T-helper 17 cell (primary cell): ENCODE measurements around the gene C19orf81. TPM values are rescaled to one million over a fixed set of nuclear protein-coding genes. Genes with fewer than 3 reads are reported as not detected.

ENCODE experiments used
- ATAC-seq: fragments of 150-1000 bp; cut with Tn5 transposase; 2 replicates; pipeline ENCODE4 v1.10.0; 2021; ENCODE audit warnings: mild to moderate bottlenecking, moderate library complexity
- DNase-seq, 3 donors: peaks; one replicate each; pipeline versions ENCODE4 v3.0.0 to v3.0.0-alpha.2; 2020 to 2021
- H3K9me3 ChIP-seq: one replicate; pipeline ENCODE4 v1.7.0; 2013; ENCODE audit warnings: low read length, mild to moderate bottlenecking; ENCODE audit not compliant: control insufficient read depth, poor library complexity, severe bottlenecking
- H3K27ac Mint-ChIP-seq: one replicate; pipeline ENCODE4 v1.8.0; 2022; ENCODE audit warnings: mild to moderate bottlenecking, moderate library complexity, mixed read lengths
- H3K27me3 Mint-ChIP-seq: one replicate; pipeline ENCODE4 v1.8.0; 2022; ENCODE audit warnings: mixed read lengths
- H3K36me3 Mint-ChIP-seq: one replicate; pipeline ENCODE4 v1.8.0; 2022; ENCODE audit warnings: low read depth, mixed read lengths
- H3K4me1 Mint-ChIP-seq: one replicate; pipeline ENCODE4 v1.8.0; 2022; ENCODE audit warnings: mild to moderate bottlenecking, mixed read lengths
- H3K4me3 Mint-ChIP-seq: one replicate; pipeline ENCODE4 v1.8.0; 2022; ENCODE audit warnings: mild to moderate bottlenecking, moderate library complexity, mixed read lengths
- total RNA-seq, 4 donors: library from RNA in 2 of 4; stranded (reverse) in 2 of 4; gene quantifications; one replicate each; pipeline ENCODE4 v1.2.3 and lab custom pipeline; 2022 to 2026

The C19orf81 gene
- total RNA-seq, 2 donors from 2014 or later, result not detected

- Mint-ChIP-seq H3K4me1 (peaks cover 9% of the 10 kb centered on the region), H3K36me3 (peaks cover 9% of the 10 kb centered on the region), H3K27me3 (peaks cover 26% of the 10 kb centered on the region), H3K4me3 (peak overlapping the region; percentile 62), H3K27ac (no peak overlapping the region)
- ATAC-seq, result no peak
- DNase-seq, result no peak
- H3K9me3 ChIP-seq, result no peaks in the 10 kb centered on the region
Measured at GRCh38 chr19:50638600-50638999, 10.6 kb upstream of the C19orf81 start.

- Mint-ChIP-seq H3K4me3 (peak within 1 kb of the TSS; percentile 62), H3K27me3 (peaks cover 26% of the 10 kb centered on the region), H3K4me1 (peaks cover 9% of the 10 kb centered on the region), H3K36me3 (peaks cover 9% of the 10 kb centered on the region), H3K27ac (no peak within 1 kb of the TSS)
- peak in 1 of 3 donors; percentile 9 for DNase-seq
- peak; percentile 70 for ATAC-seq
- no peaks in the 10 kb centered on the region for H3K9me3 ChIP-seq
Measured at GRCh38 chr19:50639121-50640112, 9.8 kb upstream of the C19orf81 start, which contains the start of gene SYT3. Gene SYT3 (minus strand): TSS chr19:50639881. CDS start chr19:50637411, 2,470 bp downstream.

GRCh38 chr19:50640368-50640767 lies 8.9 kb upstream of the C19orf81 start:
- H3K9me3 ChIP-seq, result no peaks in the 10 kb centered on the region
- Mint-ChIP-seq H3K4me3 (no peak overlapping the region), H3K27ac (no peak overlapping the region), H3K36me3 (peaks cover 9% of the 10 kb centered on the region), H3K27me3 (peaks cover 26% of the 10 kb centered on the region), H3K4me1 (peaks cover 9% of the 10 kb centered on the region)
- no peak for ATAC-seq
- DNase-seq, result no peak

- DNase-seq (no peak), ATAC-seq (no peak)
- H3K9me3 ChIP-seq, result no peaks in the 10 kb centered on the region
- no peaks in the 10 kb centered on the region for H3K4me1 Mint-ChIP-seq
- no peak overlapping the region for H3K4me3 Mint-ChIP-seq
- peaks cover 5% of the 10 kb centered on the region for H3K27me3 Mint-ChIP-seq
- H3K36me3 Mint-ChIP-seq, result no peaks in the 10 kb centered on the region
- H3K27ac Mint-ChIP-seq, result no peak overlapping the region
Measured at GRCh38 chr19:50644315-50644915, 4.8 kb upstream of the C19orf81 start.

DNA sequence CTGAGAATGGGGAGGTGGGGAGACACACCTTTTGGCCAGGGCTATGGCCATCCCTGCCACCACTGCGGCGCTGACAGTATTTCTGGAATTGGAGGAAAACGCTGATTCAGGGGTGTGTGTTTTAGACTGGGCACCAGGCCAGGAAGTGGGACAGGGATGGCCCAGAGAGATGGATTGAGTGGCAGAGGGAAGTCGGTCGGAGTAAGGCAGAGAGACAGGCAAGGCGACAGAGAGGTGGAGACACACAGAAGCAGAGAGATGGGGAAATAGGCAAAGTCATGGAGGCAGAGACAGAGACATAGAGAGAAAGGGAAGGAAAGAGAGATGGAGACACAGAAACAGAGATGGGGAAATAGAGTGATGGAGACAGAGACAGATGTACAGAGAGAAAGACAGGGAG lies 4.1 kb upstream of the C19orf81 start:
- H3K9me3 ChIP-seq, result no peaks in the 10 kb centered on the region
- DNase-seq (no peak), ATAC-seq (no peak)
- Mint-ChIP-seq H3K27me3 (peaks cover 5% of the 10 kb centered on the region), H3K36me3 (peaks cover 2% of the 10 kb centered on the region), H3K4me3 (no peak overlapping the region), H3K27ac (no peak overlapping the region), H3K4me1 (no peaks in the 10 kb centered on the region)

GRCh38 chr19:50646074-50646807 lies 3.0 kb upstream of the C19orf81 start:
- H3K9me3 ChIP-seq, result no peaks in the 10 kb centered on the region
- Mint-ChIP-seq H3K27ac (no peak overlapping the region), H3K27me3 (peaks cover 9% of the 10 kb centered on the region), H3K36me3 (peaks cover 2% of the 10 kb centered on the region), H3K4me3 (no peak overlapping the region), H3K4me1 (no peaks in the 10 kb centered on the region)
- no peak for ATAC-seq
- DNase-seq, result no peak

- Mint-ChIP-seq H3K4me3 (no peak overlapping the region), H3K36me3 (peaks cover 2% of the 10 kb centered on the region), H3K27me3 (peaks cover 17% of the 10 kb centered on the region), H3K4me1 (no peaks in the 10 kb centered on the region), H3K27ac (no peak overlapping the region)
- no peak for DNase-seq
- ATAC-seq, result no peak
- no peaks in the 10 kb centered on the region for H3K9me3 ChIP-seq
Measured at GRCh38 chr19:50647879-50648615, 1.2 kb upstream of the C19orf81 start.

- DNase-seq (no peak), ATAC-seq (no peak)
- Mint-ChIP-seq H3K27ac (no peak overlapping the region), H3K4me1 (no peaks in the 10 kb centered on the region), H3K4me3 (no peak overlapping the region), H3K36me3 (peaks cover 4% of the 10 kb centered on the region), H3K27me3 (peaks cover 21% of the 10 kb centered on the region)
- no peaks in the 10 kb centered on the region for H3K9me3 ChIP-seq
Measured at GRCh38 chr19:50648659-50649058, 586 bp upstream of the C19orf81 start.

DNA sequence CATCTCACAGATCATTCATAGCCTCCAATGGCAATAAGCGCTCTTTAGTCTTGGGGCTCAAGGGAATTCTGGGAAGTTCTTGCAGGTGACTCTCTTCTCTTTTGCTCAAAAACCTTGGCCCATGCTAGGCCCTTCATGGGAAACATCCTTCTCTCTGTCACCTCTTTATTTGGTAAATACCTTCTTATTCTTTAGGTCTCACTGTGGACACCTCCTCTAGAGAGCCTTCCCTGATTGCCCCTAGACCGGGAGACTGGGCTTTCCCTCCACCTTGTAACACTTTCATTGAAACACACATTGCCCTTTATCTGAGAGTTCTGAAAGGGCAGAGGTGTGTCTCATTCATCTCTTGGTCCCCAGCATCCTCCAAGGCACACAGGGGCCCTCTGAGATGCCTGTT lies 1.9 kb downstream of the C19orf81 start:
- peaks cover 21% of the 10 kb centered on the region for H3K27me3 Mint-ChIP-seq

DNA sequence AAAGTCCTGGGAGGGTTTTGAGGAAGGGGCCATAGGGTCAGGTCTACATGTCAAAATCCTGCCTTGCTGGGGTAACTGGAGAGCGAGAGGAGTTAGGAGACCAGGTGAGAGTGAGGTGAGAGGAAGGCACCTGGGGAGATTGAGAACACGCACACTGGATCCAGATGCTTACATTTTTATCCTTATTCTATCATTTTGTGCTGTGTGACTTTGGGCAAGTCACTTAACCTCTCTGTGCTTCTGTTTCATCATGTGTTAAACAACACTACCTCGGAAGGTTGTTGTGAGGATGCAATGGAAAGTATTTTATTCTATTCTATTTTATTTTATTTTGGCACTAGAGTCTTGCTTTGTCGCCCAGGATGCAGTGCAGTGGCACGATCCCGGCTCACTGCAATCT lies 3.5 kb downstream of the C19orf81 start:
- ATAC-seq, result no peak
- H3K9me3 ChIP-seq, result peaks cover 2% of the 10 kb centered on the region
- H3K27ac Mint-ChIP-seq, result no peak overlapping the region
- H3K4me1 Mint-ChIP-seq, result no peaks in the 10 kb centered on the region
- peaks cover 4% of the 10 kb centered on the region for H3K36me3 Mint-ChIP-seq
- DNase-seq, result no peak
- peaks cover 24% of the 10 kb centered on the region for H3K27me3 Mint-ChIP-seq
- no peak overlapping the region for H3K4me3 Mint-ChIP-seq

More for the DNA sequence above, 1.9 kb downstream of the C19orf81 start:
- no peak overlapping the region for H3K4me3 Mint-ChIP-seq
- H3K36me3 Mint-ChIP-seq, result peaks cover 4% of the 10 kb centered on the region
- no peaks in the 10 kb centered on the region for H3K9me3 ChIP-seq
- ATAC-seq, result no peak
- no peak for DNase-seq
- H3K4me1 Mint-ChIP-seq, result no peaks in the 10 kb centered on the region
- no peak overlapping the region for H3K27ac Mint-ChIP-seq

- peaks cover 2% of the 10 kb centered on the region for H3K9me3 ChIP-seq
- Mint-ChIP-seq H3K27ac (no peak overlapping the region), H3K36me3 (peaks cover 6% of the 10 kb centered on the region), H3K27me3 (peaks cover 28% of the 10 kb centered on the region), H3K4me3 (no peak overlapping the region), H3K4me1 (peaks cover 6% of the 10 kb centered on the region)
- DNase-seq (no peak), ATAC-seq (no peak)
Measured at GRCh38 chr19:50654882-50655281, 5.6 kb downstream of the C19orf81 start.

GRCh38 chr19:50657222-50657669 lies 8.0 kb downstream of the C19orf81 start:
- H3K9me3 ChIP-seq, result peaks cover 2% of the 10 kb centered on the region
- peaks cover 10% of the 10 kb centered on the region for H3K36me3 Mint-ChIP-seq
- peaks cover 27% of the 10 kb centered on the region for H3K27me3 Mint-ChIP-seq
- DNase-seq, result no peak
- peaks cover 6% of the 10 kb centered on the region for H3K4me1 Mint-ChIP-seq
- peak overlapping the region; percentile 66 for H3K4me3 Mint-ChIP-seq
- no peak for ATAC-seq
- H3K27ac Mint-ChIP-seq, result no peak overlapping the region
